B cell (primary cell): ENCODE results near the gene ICA1. TPM values are rescaled to one million over a fixed set of nuclear protein-coding genes. Genes with fewer than 3 reads are reported as not detected.

Source experiments
- ATAC-seq: fragments of 200-7000 bp; cut with Tn5 transposase; one replicate; pipeline ENCODE4 v1.10.0; 2021; ENCODE audit warnings: low read depth, mild to moderate bottlenecking, moderate number of reproducible peaks, moderate library complexity
- CTCF ChIA-PET: fragments of 350-600 bp; sonication (Branson Sonifier 250); formaldehyde crosslinking; loops from one replicate; lab custom pipeline; 2021; ENCODE audit warnings: antibody characterized with exemption, inconsistent platforms; lab: Charles Lee
- POLR2A ChIA-PET: fragments of 350-600 bp; sonication (Branson Sonifier 250); formaldehyde crosslinking; loops from one replicate; lab custom pipeline; 2021; ENCODE audit warnings: antibody characterized with exemption; lab: Charles Lee
- DNase-seq: peaks from one replicate; pipeline ENCODE4 v3.0.0; 2013
- H2AFZ ChIP-seq: 2 replicates; pipeline ENCODE4 v1.6.1; 2012; ENCODE audit warnings: mild to moderate bottlenecking, low read depth, low read length; ENCODE audit not compliant: insufficient read depth, poor library complexity, severe bottlenecking
- H3K27ac ChIP-seq, 2 donors: 1 replicate in 1 of 2; 2 replicates in 1 of 2; pipeline ENCODE4 v1.5.1; 2012 to 2013; ENCODE audit warnings: low read length in 2 of 2, mild to moderate bottlenecking in 2 of 2, moderate library complexity in 1 of 2
- H3K27me3 ChIP-seq, 4 experiments: fragments of 200-600 bp in 1 of 4; sonication (generic) in 1 of 4; replicated peaks in 1 of 4; 1 replicate in 2 of 4; 2 replicates in 2 of 4; pipeline versions ENCODE4 v1.6.1 to v1.7.0; 2013 to 2016; ENCODE audit warnings: low read length in 3 of 4, mild to moderate bottlenecking in 2 of 4, mixed read lengths in 1 of 4, moderate library complexity in 1 of 4; ENCODE audit not compliant: insufficient read depth in 4 of 4, control insufficient read depth in 3 of 4; ENCODE audit errors: control extremely low read depth in 1 of 4
- H3K36me3 ChIP-seq, 2 experiments: replicated peaks in 1 of 2; 1 replicate in 1 of 2; 2 replicates in 1 of 2; pipeline versions ENCODE4 v1.6.1 to v1.7.1; 2013; ENCODE audit warnings: low read length in 1 of 2; ENCODE audit not compliant: insufficient read depth in 2 of 2, control insufficient read depth in 1 of 2; ENCODE audit errors: control extremely low read depth in 1 of 2, extremely low read depth in 1 of 2
- H3K4me1 ChIP-seq, 2 donors: fragments of 200-600 bp in 1 of 2; sonication (generic) in 1 of 2; 1 replicate in 1 of 2; 2 replicates in 1 of 2; pipeline versions ENCODE4 v1.5.1 to v1.6.1; 2013 to 2017; ENCODE audit warnings: low read length in 2 of 2; ENCODE audit not compliant: control insufficient read depth in 2 of 2, insufficient read depth in 2 of 2
- H3K4me2 ChIP-seq: replicated peaks from 2 replicates; pipeline ENCODE3; 2012; ENCODE audit warnings: mild to moderate bottlenecking, low read depth, low read length; ENCODE audit not compliant: poor library complexity, severe bottlenecking
- H3K4me3 ChIP-seq, 5 experiments: fragments of 200-600 bp in 1 of 5; sonication (generic) in 1 of 5; 1 replicate in 3 of 5; 2 replicates in 2 of 5; pipeline versions ENCODE4 v1.5.1 to v1.7.0; 2011 to 2016; ENCODE audit warnings: low read length in 4 of 5, mild to moderate bottlenecking in 4 of 5, low read depth in 2 of 5, control low read depth in 1 of 5, moderate library complexity in 1 of 5; ENCODE audit not compliant: insufficient read depth in 1 of 5; ENCODE audit errors: control extremely low read depth in 1 of 5, extremely low read depth in 1 of 5
- H3K79me2 ChIP-seq: fragments of 200-600 bp; sonication (generic); one replicate; pipeline ENCODE4 v1.6.0; 2016; ENCODE audit warnings: low read length; ENCODE audit not compliant: control insufficient read depth, insufficient read depth
- H3K9ac ChIP-seq: fragments of 200-600 bp; sonication (generic); 2 replicates; pipeline ENCODE4 v1.6.1; 2017; ENCODE audit warnings: mild to moderate bottlenecking, low read length, moderate library complexity
- H3K9me3 ChIP-seq, 3 donors: one replicate each; pipeline versions ENCODE4 v1.6.1 to v1.7.1; 2013; ENCODE audit warnings: low read length in 2 of 3; ENCODE audit not compliant: control insufficient read depth in 2 of 3, insufficient read depth in 1 of 3; ENCODE audit errors: control extremely low read depth in 1 of 3
- H4K20me1 ChIP-seq: 2 replicates; pipeline ENCODE4 v1.6.0; 2012; ENCODE audit warnings: mild to moderate bottlenecking, low read length; ENCODE audit not compliant: insufficient read depth, control insufficient read depth, poor library complexity, severe bottlenecking
- H3K27ac Mint-ChIP-seq: one replicate; pipeline ENCODE4 v1.8.0; 2021; ENCODE audit warnings: mixed read lengths
- H3K27me3 Mint-ChIP-seq: one replicate; pipeline ENCODE4 v1.8.0; 2021; ENCODE audit warnings: mixed read lengths
- H3K4me1 Mint-ChIP-seq: one replicate; pipeline ENCODE4 v1.8.0; 2021; ENCODE audit warnings: mixed read lengths
- H3K4me3 Mint-ChIP-seq: one replicate; pipeline ENCODE4 v1.8.0; 2021; ENCODE audit warnings: mixed read lengths
- H3K9me3 Mint-ChIP-seq: one replicate; pipeline ENCODE4 v1.8.0; 2022; ENCODE audit warnings: mixed read lengths; ENCODE audit not compliant: insufficient read depth
- EZH2 ChIP-seq: IDR thresholded peaks from 2 replicates; pipeline ENCODE4 v1.6.1; 2012; ENCODE audit warnings: borderline replicate concordance, low read depth, mild to moderate bottlenecking, moderate library complexity, low read length; ENCODE audit not compliant: insufficient read depth, poor library complexity, severe bottlenecking
- WGBS: methylation state at CpG from one replicate; pipeline ENCODE4 v1.1.5; 2013; ENCODE audit warnings: missing lambda C conversion rate; ENCODE audit not compliant: insufficient coverage; 5-methylcytosine and 5-hydroxymethylcytosine counted together
- intact Hi-C: fragments of 100-400 bp; cut with micrococcal nuclease; formaldehyde crosslinking; loops from one replicate; pipeline ENCODE4 v1.10.0; 2022
- polyA plus RNA-seq: library from polyadenylated mRNA; depleted of rRNA; stranded (reverse); fragments of >200 nt; gene quantifications from 2 replicates; pipeline ENCODE4 v1.2.3, GENCODE V29; 2012
- total RNA-seq, 2 donors: library from RNA; stranded (reverse); fragments of 120-200 nt in 1 of 2; gene quantifications; 1 replicate in 1 of 2; 2 replicates in 1 of 2; pipeline versions ENCODE4 v1.2.3 to v1.2.4, GENCODE V29; 2013 to 2022
- TF ChIP-seq, protein P1 (sequence below): fragments of 200-600 bp; IDR thresholded peaks from one replicate; pipeline ENCODE4 v1.8.0; 2022; ENCODE audit warnings: antibody characterized with exemption, mild to moderate bottlenecking

ICA1 gene
- total and polyA plus RNA-seq, 2 donors (not counting 1 experiment from before 2014, with no cell fraction given): 0.03 TPM; not detected in 1

DNA sequence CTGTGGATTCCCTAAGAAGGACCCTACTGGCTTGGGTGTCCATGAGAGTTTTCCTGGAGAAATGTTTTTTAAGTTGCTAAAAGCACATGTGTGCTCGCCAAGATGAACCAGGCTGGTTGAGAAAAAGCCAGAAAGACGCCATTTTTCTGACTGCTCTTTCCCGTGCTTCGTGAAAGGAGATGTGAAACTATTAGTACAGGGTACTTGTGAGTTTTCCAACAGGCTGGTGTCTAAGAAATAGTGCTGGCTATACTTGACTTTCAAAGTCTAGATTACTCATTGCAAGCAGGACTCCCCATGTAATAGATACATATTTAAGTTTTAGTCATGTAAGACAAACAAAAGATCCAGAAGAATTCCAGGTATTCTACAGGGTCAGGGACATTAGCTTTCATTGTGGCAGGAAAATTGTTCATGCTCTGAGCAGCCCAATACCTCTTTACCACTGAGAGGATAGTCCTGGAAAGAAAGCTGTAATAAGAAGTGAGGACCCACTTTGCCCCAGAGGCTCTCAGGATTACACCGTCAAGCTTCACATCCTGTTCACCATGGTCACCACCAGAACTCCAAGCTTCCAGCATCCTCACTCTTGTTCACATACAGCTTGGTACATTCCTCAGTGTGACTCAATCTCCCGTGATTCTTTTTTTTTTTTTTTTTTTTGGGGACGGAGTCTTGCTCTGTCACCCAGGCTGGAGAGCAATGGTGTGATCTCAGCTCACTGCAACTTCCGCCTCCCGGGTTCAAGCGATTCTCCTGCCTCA is 43.8 kb upstream of the ICA1 start:
- no peak overlapping the region for H3K27ac ChIP-seq
- no peak overlapping the region for H3K4me3 ChIP-seq
- WGBS: 77% methylated on average over 8 of the region's 10 CpGs
- Mint-ChIP-seq H3K9me3 (no peaks in the 10 kb centered on the region), H3K27me3 (peaks cover 38% of the 10 kb centered on the region), H3K4me3 (no peak overlapping the region), H3K4me1 (no peaks in the 10 kb centered on the region), H3K27ac (no peak overlapping the region)
- H4K20me1 ChIP-seq: no peaks in the 10 kb centered on the region
- DNase-seq (no peak), ATAC-seq (no peak)
- intact Hi-C loops: no loop called here
- H3K79me2 ChIP-seq: no peaks in the 10 kb centered on the region
- no peak overlapping the region for H3K9ac ChIP-seq
- no peaks in the 10 kb centered on the region for H3K4me1 ChIP-seq
- POLR2A ChIA-PET: no interaction called here
- H2AFZ ChIP-seq: no peak overlapping the region
- H3K36me3 ChIP-seq: no peaks in the 10 kb centered on the region
- peaks cover 0 to 2% (median 0%) of the 10 kb centered on the region in 4 experiments for H3K27me3 ChIP-seq
- CTCF ChIA-PET: interaction anchor here (3.2 kb wide), 1 partner anchor 10 kb away, joined by 9 read pairs; no protein-coding TSS in a partner anchor
- H3K9me3 ChIP-seq: no peaks in the 10 kb centered on the region
- no peak overlapping the region for H3K4me2 ChIP-seq
- TF ChIP-seq, protein P1, sequence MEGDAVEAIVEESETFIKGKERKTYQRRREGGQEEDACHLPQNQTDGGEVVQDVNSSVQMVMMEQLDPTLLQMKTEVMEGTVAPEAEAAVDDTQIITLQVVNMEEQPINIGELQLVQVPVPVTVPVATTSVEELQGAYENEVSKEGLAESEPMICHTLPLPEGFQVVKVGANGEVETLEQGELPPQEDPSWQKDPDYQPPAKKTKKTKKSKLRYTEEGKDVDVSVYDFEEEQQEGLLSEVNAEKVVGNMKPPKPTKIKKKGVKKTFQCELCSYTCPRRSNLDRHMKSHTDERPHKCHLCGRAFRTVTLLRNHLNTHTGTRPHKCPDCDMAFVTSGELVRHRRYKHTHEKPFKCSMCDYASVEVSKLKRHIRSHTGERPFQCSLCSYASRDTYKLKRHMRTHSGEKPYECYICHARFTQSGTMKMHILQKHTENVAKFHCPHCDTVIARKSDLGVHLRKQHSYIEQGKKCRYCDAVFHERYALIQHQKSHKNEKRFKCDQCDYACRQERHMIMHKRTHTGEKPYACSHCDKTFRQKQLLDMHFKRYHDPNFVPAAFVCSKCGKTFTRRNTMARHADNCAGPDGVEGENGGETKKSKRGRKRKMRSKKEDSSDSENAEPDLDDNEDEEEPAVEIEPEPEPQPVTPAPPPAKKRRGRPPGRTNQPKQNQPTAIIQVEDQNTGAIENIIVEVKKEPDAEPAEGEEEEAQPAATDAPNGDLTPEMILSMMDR: no peak
- TF ChIP-seq EZH2: no peak

- ChIA-PET POLR2A (no interaction called here), CTCF (no interaction called here)
- ATAC-seq: no peak
- Histone ChIP-seq H3K36me3 (no peaks in the 10 kb centered on the region), H3K9ac (no peak overlapping the region), H3K9me3 (no peaks in the 10 kb centered on the region), H3K4me1 (no peaks in the 10 kb centered on the region), H3K27me3 (peaks cover 0 to 2% (median 0%) of the 10 kb centered on the region in 4 experiments), H3K4me2 (no peak overlapping the region), H2AFZ (no peak overlapping the region), H3K4me3 (no peak overlapping the region), H3K27ac (no peak overlapping the region), H4K20me1 (no peaks in the 10 kb centered on the region), H3K79me2 (no peaks in the 10 kb centered on the region)
- intact Hi-C loops: no loop called here
- TF ChIP-seq, protein P1: no peak
- TF ChIP-seq EZH2: no peak
- no peak for DNase-seq
- H3K4me1 Mint-ChIP-seq: no peaks in the 10 kb centered on the region
- no CpG with 5 or more reads among the region's 2 CpGs for WGBS
- H3K27me3 Mint-ChIP-seq: peaks cover 38% of the 10 kb centered on the region
- no peak overlapping the region for H3K4me3 Mint-ChIP-seq
- H3K9me3 Mint-ChIP-seq: no peaks in the 10 kb centered on the region
- H3K27ac Mint-ChIP-seq: no peak overlapping the region
Observed at GRCh38 chr7:8305104-8305503, 43.1 kb upstream of the ICA1 start.
